NCI-H1694 treated with DMSO at 0.1 percent for 48 hours (cell line): ENCODE measurements around the gene TRRAP.

Source experiments
- DNase-seq: peaks from one replicate; lab custom pipeline; 2025; lab: John Stamatoyannopoulos, UW

Gene TRRAP

GRCh38 chr7:99006739-99007424 lies 128.6 kb downstream of the TRRAP start:
- DNase-seq, result no peak

DNA sequence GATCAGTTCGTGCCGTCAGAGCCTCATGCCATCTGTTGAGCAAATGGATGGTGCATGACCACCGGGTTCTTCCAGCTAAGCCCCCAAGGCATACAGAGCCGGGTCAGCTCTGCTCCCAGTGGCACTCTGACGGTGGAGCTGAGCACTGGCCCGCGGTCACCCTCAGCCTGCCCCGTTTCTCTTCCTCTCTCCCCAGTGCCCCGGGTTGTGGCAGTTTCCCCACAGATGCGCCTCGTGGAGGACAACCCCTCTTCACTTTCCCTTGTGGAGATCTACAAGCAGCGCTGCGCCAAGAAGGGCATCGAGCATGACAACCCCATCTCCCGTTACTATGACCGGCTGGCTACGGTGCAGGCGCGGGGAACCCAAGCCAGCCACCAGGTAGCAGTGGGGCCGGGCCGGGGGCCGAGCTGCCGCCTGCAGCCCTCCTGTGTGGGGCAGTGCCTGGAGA lies 129.9 kb downstream of the TRRAP start:
- DNase-seq, result no peak

DNA sequence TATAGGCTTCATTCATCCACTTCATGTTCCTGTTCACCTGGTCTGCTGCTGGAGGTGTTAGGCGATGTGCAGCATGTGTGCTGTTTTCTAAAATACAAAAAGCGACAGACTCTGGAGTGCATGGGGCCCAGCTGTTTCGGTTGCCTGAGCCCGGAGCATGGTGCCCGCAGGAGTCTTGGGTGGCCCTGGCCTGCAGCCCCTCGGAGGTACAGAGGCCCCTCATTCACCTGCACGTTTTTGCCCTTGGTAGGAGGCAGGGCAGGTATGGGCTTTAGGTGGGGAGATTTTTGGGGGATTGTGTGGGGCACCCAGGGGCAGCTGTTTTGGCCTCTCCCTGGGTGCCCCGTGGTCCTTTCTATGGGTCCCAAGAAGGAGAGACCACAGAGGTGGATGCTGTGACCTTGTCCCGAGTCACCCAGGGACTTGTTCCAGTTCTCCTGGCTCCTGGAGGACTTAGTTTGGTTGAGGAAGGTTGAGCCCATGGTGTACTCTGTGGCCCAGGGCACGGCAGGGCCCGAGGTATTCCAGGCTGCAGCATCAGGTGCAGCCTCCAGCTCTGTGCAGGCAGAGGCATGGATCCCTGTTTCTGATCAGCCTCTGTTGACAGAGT lies 130.7 kb downstream of the TRRAP start:
- no peak for DNase-seq

- no peak for DNase-seq
Measured at GRCh38 chr7:99010281-99010680, 131.9 kb downstream of the TRRAP start.

- DNase-seq, result no peak
Measured at GRCh38 chr7:99011341-99011705, 133.0 kb downstream of the TRRAP start.

DNA sequence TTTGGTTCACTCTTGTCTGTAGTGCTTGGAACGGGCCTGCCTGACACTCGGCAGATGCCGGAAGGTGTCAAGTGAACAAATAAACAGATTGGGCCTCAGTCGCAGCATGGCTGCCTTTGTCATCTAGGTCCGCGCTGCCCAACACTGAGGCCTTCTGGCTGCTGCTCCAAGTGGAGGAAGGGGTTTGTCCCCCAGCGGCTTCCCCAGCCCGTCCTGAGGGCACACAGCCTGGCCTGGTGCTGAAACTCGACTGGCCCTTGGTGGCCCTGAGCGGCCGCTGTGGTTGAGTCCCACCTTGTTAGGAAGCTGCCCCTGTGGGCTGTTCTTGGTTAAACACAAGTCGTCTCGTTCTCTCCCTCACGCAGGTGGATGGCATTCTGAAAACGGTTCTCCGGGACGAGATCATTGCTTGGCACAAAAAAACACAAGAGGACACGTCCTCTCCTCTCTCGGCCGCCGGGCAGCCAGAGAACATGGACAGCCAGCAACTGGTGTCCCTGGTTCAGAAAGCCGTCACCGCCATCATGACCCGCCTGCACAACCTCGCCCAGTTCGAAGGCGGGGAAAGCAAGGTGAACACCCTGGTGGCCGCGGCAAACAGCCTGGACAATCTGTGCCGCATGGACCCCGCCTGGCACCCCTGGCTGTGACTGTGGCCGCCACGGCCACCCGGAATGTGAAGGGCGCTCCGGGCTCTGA lies 133.5 kb downstream of the TRRAP start:
- DNase-seq, result no peak

DNA sequence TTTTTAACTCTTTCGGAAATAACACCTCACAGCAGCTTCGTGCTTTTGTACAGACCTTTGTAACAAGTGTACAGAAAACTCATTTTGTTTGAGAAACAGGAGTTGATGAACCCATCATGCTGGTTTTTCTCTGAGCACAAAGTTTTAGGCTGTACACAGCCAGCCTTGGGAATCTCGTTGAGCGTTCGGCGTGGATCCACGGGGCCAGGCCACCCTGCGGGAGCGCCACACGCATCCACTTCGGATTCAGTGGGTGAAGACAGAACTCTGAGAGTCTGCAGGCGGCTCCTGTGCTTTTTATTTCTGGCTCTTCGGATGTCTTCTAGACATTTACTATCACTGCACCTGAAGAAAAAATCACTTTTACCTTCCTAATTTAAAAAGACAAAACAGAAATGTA lies 134.4 kb downstream of the TRRAP start:
- no peak for DNase-seq

- DNase-seq, result no peak
Measured at GRCh38 chr7:99013266-99014112, 135.2 kb downstream of the TRRAP start.

DNA sequence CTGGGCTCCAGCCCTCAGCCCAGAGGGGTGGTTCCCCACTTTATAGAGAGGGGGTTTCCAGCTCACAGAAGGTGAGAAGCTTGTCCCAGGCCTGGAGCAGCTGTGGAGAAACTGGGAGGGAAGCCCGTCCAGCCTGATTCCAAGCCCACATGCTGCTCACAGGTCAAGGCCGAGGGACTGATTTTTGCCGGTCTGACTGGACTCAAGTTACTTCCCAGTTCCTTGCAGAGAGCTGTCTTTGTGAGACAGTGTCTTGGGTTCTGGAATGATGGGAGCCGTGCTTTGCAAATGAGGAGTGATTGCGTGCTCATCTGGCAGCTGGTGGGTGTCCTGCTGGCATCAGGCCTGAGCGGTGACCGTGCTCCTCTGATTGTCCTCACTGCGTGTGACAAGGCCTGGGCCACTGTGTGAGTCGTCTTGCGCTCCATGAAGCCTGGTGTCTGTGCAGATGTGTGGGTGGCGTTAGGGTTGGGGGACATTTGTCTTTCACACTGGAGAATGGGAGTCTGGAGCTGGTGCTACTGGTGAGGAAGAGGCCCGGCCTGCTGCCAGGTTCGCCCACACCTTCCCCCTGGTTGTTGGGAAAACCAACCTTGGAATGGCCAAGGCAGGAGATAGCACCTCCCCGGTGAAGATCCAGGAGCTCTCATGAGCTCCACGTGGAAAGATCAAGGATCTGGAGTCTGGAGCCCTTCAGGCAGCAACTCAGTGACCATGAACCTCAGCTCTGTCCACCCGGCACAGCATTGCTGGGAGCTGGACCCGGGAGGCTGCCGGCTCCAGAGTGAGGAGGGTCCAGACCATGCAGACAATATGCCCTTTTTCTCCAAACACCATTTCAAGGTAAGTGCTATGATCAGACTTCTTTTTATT lies 136.0 kb downstream of the TRRAP start:
- DNase-seq, result no peak

DNA sequence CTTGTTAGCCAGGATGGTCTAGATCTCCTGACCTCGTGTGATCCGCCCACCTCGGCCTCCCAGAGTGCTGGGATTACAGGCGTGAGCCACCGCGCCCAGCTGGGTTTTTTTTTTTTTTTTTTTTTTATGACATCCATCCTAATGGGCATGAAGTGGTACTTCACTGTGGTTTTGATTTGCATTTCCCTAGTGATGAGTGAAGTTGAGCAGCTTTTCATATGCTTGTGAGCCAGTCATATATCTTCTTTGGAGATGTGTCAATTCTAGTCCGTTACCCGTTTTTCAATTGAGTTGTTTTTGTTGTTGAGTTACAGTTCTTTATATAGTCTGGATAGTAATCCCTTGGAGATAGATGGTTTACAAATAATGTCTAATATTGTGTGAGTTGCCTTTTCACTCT lies 137.9 kb downstream of the TRRAP start:
- no peak for DNase-seq

- no peak for DNase-seq
Measured at GRCh38 chr7:99019523-99020412, 141.4 kb downstream of the TRRAP start.

GRCh38 chr7:99020413-99020715 lies 142.0 kb downstream of the TRRAP start:
- DNase-seq, result no peak

- no peak for DNase-seq
Measured at GRCh38 chr7:99021941-99022560, 143.7 kb downstream of the TRRAP start.

DNA sequence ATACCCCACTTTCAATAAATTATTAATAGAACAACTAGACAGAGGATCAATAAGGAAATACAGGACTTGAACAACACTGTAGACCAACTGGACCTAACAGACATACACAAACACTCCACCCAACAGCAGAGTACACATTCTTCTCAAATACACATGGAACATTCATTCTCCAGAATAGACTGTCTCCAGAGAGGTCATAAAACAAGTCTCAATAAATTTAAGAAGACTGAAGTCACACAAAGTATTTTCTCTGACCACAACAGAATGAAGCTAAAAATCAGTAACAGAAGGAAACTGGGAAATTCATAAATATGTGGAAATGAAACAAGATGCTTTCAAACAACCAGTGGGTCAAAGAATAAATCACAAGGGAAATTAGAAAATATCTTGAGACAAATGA lies 145.7 kb downstream of the TRRAP start:
- DNase-seq, result no peak

GRCh38 chr7:99027241-99027640 lies 148.9 kb downstream of the TRRAP start:
- no peak for DNase-seq

DNA sequence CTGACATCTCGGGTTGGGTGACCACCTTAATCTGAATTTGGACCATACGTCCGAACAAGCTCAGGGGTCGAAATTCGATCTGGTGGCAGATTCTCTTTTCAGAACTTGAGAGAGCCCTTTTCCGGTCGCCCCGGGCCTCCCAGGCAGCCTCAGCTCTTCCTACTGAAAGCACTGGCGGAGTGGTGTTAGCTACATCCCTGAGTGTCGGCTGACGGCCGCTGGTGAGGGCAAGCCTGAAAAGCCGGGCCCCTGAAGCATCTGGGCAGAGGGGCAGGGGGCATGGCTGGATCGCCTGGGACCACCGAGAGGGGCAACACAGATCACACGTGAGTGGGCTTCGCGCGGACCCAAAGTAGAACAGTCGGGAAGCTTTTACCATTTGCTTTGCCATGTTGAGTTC lies 149.5 kb downstream of the TRRAP start:
- no peak for DNase-seq

- DNase-seq, result no peak
Measured at GRCh38 chr7:99028261-99028973, 150.1 kb downstream of the TRRAP start.

DNA sequence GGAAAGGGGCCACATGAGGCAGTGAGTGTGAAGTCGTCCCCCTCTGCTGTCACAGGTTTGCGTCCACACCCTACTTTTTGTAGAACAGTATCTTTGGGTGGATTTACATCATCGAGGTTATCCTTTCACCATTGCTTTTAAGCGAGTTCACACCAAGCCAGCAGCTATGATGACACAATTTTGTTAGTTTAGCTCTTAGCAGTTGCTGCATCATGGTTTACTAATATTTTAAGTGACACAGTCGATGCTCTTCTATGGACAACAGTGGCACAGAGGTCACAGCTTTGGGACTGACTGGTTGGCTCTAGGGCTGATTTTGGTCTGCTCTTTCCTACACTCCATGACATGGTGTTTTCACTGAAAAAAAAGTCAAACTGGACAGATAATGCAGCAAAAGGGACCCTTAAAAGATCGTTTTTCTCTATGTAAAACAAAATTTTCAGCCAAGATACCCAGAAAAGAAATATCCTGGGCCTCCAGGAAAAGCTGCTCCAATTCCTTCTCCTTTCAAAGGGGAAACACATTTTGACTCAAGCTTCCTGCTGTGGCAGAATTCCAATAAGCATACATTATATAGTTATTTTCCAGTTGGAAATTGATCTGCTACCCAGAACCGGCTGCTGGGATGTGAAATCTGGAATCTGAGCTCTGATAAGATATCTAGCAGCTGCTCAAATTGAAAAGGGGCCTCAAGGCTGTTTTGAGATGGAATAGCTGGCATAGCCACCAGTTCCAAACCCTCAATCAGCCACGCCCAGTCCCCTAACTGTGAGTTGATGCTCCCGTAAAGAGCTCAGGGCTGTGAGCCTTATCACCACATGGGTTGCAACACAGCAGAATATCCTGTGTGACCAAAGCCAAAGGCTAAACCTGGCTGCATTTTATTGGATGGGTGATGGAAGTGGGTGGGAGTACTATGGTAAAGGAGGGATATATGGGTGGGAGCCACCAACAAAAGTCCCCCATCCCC lies 151.4 kb downstream of the TRRAP start:
- DNase-seq, result no peak
